ENCODE results near the gene HOXD11. TPM values are rescaled to one million over a fixed set of nuclear protein-coding genes. Genes with fewer than 3 reads are reported as not detected.

Gene HOXD11
- total and polyA plus RNA-seq, 2 donors (not counting 1 experiment from before 2014, with no cell fraction given) = not detected

DNA sequence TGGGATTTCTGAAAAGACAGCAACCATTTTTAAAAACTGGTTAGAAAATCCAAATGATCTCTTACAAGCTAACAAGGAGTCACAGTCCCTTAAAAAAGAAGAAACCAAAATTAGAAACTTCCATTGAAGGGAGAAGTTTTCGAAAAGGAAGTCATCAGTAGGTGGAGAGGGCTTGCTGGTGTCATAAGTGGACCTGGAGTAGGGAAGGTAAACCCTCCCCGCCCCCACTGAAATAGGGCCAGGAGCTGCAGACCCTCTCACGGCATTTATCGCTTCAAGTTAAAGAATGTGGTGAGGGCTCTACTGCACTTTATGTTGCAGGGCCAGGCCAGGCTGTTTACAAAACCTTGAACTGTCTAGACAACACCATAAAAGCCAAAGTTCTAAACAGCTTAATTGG lies 2.9 kb downstream of the HOXD11 start:
- no peak for ATAC-seq (ENCODE audit: low read depth)
- Histone ChIP-seq H3K27ac (ENCODE audit: low read length in 2 of 2) (no peak overlapping the region), H3K4me3 (ENCODE audit: control extremely low read depth in 1 of 5, extremely low read depth in 1 of 5, insufficient read depth in 1 of 5, low read depth in 2 of 5, low read length in 4 of 5) (no peak overlapping the region), H3K36me3 (replicated peaks in 1 of 2; ENCODE audit: control extremely low read depth in 1 of 2, control insufficient read depth in 1 of 2, extremely low read depth in 1 of 2, insufficient read depth in 2 of 2, low read length in 1 of 2) (no peaks in the 10 kb centered on the region), H3K79me2 (ENCODE audit: control insufficient read depth, insufficient read depth, low read length) (no peaks in the 10 kb centered on the region), H3K9me3 (ENCODE audit: control extremely low read depth in 1 of 3, control insufficient read depth in 2 of 3, insufficient read depth in 1 of 3, low read length in 2 of 3) (peaks cover 0 to 57% (median 0%) of the 10 kb centered on the region in 3 donors), H2AFZ (ENCODE audit: insufficient read depth, low read depth, low read length, poor library complexity, severe bottlenecking) (no peak overlapping the region), H4K20me1 (ENCODE audit: control insufficient read depth, insufficient read depth, low read length, poor library complexity, severe bottlenecking) (no peaks in the 10 kb centered on the region), H3K4me1 (ENCODE audit: control insufficient read depth in 2 of 2, insufficient read depth in 2 of 2, low read length in 2 of 2) (peaks cover 3 to 26% of the 10 kb centered on the region in 2 donors), H3K9ac (ENCODE audit: low read length) (no peak overlapping the region), H3K27me3 (replicated peaks in 1 of 4; ENCODE audit: control extremely low read depth in 1 of 4, control insufficient read depth in 3 of 4, insufficient read depth in 4 of 4, low read length in 3 of 4) (peaks cover 0 to 90% (median 64%) of the 10 kb centered on the region in 4 experiments), H3K4me2 (replicated peaks; ENCODE audit: low read depth, low read length, poor library complexity, severe bottlenecking) (no peak overlapping the region)
- H3K27ac Mint-ChIP-seq = no peak overlapping the region
- H3K27me3 Mint-ChIP-seq = peaks cover 79% of the 10 kb centered on the region
- intact Hi-C loops (cut with micrococcal nuclease) = no loop called here
- H3K4me1 Mint-ChIP-seq = peaks cover 14% of the 10 kb centered on the region
- peaks cover 4% of the 10 kb centered on the region for H3K9me3 Mint-ChIP-seq (ENCODE audit: insufficient read depth)
- ChIA-PET CTCF (interaction anchor here (1.0 to 1.9 kb wide), 3 partner anchors 12 to 31 kb away, joined by 3 to 9 read pairs (median 3); no protein-coding TSS in a partner anchor), POLR2A (no interaction called here)
- TF ChIP-seq, protein P1, sequence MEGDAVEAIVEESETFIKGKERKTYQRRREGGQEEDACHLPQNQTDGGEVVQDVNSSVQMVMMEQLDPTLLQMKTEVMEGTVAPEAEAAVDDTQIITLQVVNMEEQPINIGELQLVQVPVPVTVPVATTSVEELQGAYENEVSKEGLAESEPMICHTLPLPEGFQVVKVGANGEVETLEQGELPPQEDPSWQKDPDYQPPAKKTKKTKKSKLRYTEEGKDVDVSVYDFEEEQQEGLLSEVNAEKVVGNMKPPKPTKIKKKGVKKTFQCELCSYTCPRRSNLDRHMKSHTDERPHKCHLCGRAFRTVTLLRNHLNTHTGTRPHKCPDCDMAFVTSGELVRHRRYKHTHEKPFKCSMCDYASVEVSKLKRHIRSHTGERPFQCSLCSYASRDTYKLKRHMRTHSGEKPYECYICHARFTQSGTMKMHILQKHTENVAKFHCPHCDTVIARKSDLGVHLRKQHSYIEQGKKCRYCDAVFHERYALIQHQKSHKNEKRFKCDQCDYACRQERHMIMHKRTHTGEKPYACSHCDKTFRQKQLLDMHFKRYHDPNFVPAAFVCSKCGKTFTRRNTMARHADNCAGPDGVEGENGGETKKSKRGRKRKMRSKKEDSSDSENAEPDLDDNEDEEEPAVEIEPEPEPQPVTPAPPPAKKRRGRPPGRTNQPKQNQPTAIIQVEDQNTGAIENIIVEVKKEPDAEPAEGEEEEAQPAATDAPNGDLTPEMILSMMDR (IDR thresholded peaks at IDR 0.05) = no peak
- no peak for TF ChIP-seq EZH2 (IDR thresholded peaks at IDR 0.05; ENCODE audit: borderline replicate concordance, insufficient read depth, low read depth, low read length, poor library complexity, severe bottlenecking)
- DNase-seq = no peak
- no peak overlapping the region for H3K4me3 Mint-ChIP-seq
- no CpG with 5 or more reads among the region's 4 CpGs for WGBS (ENCODE audit: insufficient coverage)

DNA sequence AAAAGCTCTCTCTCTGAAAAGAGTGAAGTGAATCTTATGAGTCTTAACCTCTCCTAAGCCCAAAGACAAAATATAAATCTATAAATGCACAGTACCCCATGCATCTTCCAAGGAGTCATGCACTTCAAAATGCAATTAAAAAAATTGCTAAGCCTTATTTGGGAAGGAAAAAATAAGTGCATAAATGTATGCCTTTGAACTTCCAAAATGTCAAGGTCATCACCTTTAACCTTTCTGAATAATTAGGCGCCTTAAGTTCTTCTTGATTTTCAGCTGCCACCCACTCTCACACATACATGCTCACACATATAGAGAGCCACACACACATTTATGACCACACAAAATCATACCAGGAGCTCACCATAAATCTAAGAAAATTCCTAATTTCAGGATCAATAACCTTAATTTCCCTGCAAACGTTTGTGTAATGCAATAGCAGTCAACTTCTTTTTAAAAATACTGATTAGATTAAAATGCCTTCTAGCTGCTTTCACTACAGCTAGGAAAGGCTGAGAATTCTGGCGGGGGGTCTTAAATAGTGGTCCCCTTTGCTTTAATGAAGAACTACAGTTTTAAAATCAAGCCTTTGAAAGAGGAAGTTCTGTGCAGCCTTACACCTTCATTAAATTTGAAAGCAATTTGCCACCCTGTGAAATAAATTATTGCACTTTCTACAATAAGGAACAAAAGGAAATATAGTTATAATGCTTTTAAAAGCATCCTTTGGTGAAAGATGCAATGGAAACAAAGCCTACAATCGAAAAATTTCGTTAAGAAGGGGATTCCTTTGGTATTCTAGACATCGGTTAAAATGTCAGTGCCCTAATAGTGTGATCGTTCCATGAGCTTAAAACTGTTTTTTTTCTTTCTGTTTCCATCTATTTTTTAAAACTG lies 3.6 kb downstream of the HOXD11 start:
- peak overlapping the region; percentile 2 for H3K27ac Mint-ChIP-seq
- 29% methylated on average over 1 of the region's 7 CpGs for WGBS (ENCODE audit: insufficient coverage)

More for the DNA sequence above, 3.6 kb downstream of the HOXD11 start:
- Mint-ChIP-seq H3K27me3 (peaks cover 76% of the 10 kb centered on the region), H3K4me1 (peaks cover 14% of the 10 kb centered on the region), H3K9me3 (ENCODE audit: insufficient read depth) (peaks cover 4% of the 10 kb centered on the region), H3K4me3 (no peak overlapping the region)
- Histone ChIP-seq H3K79me2 (ENCODE audit: control insufficient read depth, insufficient read depth, low read length) (no peaks in the 10 kb centered on the region), H3K27me3 (replicated peaks in 1 of 4; ENCODE audit: control extremely low read depth in 1 of 4, control insufficient read depth in 3 of 4, insufficient read depth in 4 of 4, low read length in 3 of 4) (peaks cover 0 to 86% (median 65%) of the 10 kb centered on the region in 4 experiments), H3K36me3 (replicated peaks in 1 of 2; ENCODE audit: control extremely low read depth in 1 of 2, control insufficient read depth in 1 of 2, extremely low read depth in 1 of 2, insufficient read depth in 2 of 2, low read length in 1 of 2) (no peaks in the 10 kb centered on the region), H3K4me3 (ENCODE audit: control extremely low read depth in 1 of 5, extremely low read depth in 1 of 5, insufficient read depth in 1 of 5, low read depth in 2 of 5, low read length in 4 of 5) (no peak overlapping the region), H3K4me2 (replicated peaks; ENCODE audit: low read depth, low read length, poor library complexity, severe bottlenecking) (no peak overlapping the region), H3K9ac (ENCODE audit: low read length) (no peak overlapping the region), H3K9me3 (ENCODE audit: control extremely low read depth in 1 of 3, control insufficient read depth in 2 of 3, insufficient read depth in 1 of 3, low read length in 2 of 3) (peaks cover 0 to 51% (median 0%) of the 10 kb centered on the region in 3 donors), H2AFZ (ENCODE audit: insufficient read depth, low read depth, low read length, poor library complexity, severe bottlenecking) (no peak overlapping the region), H3K27ac (ENCODE audit: low read length in 2 of 2) (no peak overlapping the region), H3K4me1 (ENCODE audit: control insufficient read depth in 2 of 2, insufficient read depth in 2 of 2, low read length in 2 of 2) (peaks cover 3 to 19% of the 10 kb centered on the region in 2 donors), H4K20me1 (ENCODE audit: control insufficient read depth, insufficient read depth, low read length, poor library complexity, severe bottlenecking) (no peaks in the 10 kb centered on the region)
- TF ChIP-seq, protein P1 (IDR thresholded peaks at IDR 0.05) = no peak
- TF ChIP-seq EZH2 (IDR thresholded peaks at IDR 0.05; ENCODE audit: borderline replicate concordance, insufficient read depth, low read depth, low read length, poor library complexity, severe bottlenecking) = no peak
- intact Hi-C loops (cut with micrococcal nuclease) = no loop called here
- CTCF ChIA-PET = interaction anchor here (0.8 to 1.9 kb wide), 6 partner anchors 8 to 444 kb away, joined by 3 to 9 read pairs (median 3); no protein-coding TSS in a partner anchor
- POLR2A ChIA-PET = no interaction called here
- ATAC-seq (ENCODE audit: low read depth) (no peak), DNase-seq (no peak)

Measured in B cell (primary cell).